HCT116 (cell line): ENCODE measurements around the gene RAB3GAP2. TPM values are rescaled to one million over a fixed set of nuclear protein-coding genes. Genes with fewer than 3 reads are reported as not detected.
"Not testable (repeated sequence)": the region's sequence is repeated elsewhere in the genome, so short reads cannot be mapped to it uniquely, and the experiment has no call there.

Source experiments
- ATAC-seq: fragments of 200-7000 bp; cut with Tn5 transposase; 2 replicates; pipeline ENCODE4 v1.9.1; 2020; ENCODE audit warnings: mild to moderate bottlenecking, moderate library complexity
- BruUV-seq: library from RNA; stranded (reverse); fragments of 400-500 nt; replicated peaks from 2 replicates; lab custom pipeline; 2021; lab: Mats Ljungman, UMichigan
- CTCF ChIA-PET: fragments of 300-600 bp; sonication (Branson Sonifier 250); formaldehyde crosslinking; loops from one replicate; lab custom pipeline; 2021; ENCODE audit warnings: antibody characterized with exemption; lab: Charles Lee
- POLR2A ChIA-PET: fragments of 300-600, 350-600 bp; sonication (Branson Sonifier 250); formaldehyde crosslinking; loops from one replicate; lab custom pipeline; 2021; ENCODE audit warnings: antibody characterized with exemption; lab: Charles Lee
- RAD21 ChIA-PET, 2 experiments: fragments of 300-600 bp; sonication (Branson Sonifier 250); formaldehyde crosslinking; loops; one replicate each; lab custom pipeline; 2023; ENCODE audit warnings: low total read pairs in 2 of 2; ENCODE audit not compliant: uncharacterized antibody in 2 of 2, unreplicated experiment in 2 of 2, low non-redundant PET in 1 of 2; lab: Charles Lee
- DNase-seq: peaks from one replicate; pipeline ENCODE4 v3.0.0-alpha.2; 2010; ENCODE audit warnings: low read depth, low spot score
- H2AFZ ChIP-seq: fragments of 200-600 bp; shearing (Covaris generic), sonication (generic); 2 replicates; pipeline ENCODE4 v1.6.1; 2017; ENCODE audit warnings: low read depth, mixed run types, mixed read lengths, antibody characterized with exemption, low read length; ENCODE audit not compliant: poor library complexity, severe bottlenecking
- H3K27ac ChIP-seq: 2 replicates; pipeline ENCODE4 v1.5.1; 2012; ENCODE audit warnings: low read depth, low read length
- H3K27me3 ChIP-seq: fragments of 200-600 bp; sonication (generic); 2 replicates; pipeline ENCODE4 v1.6.1; 2016; ENCODE audit warnings: mixed run types, low read length, mixed read lengths; ENCODE audit not compliant: insufficient read depth
- H3K36me3 ChIP-seq, 2 experiments: fragments of 200-500 bp in 1 of 2; fragments of 200-600 bp in 1 of 2; sonication (Bioruptor generic) in 1 of 2; sonication (generic) in 1 of 2; 2 replicates each; pipeline versions ENCODE4 v1.5.1 to v1.6.1; 2014 to 2016; ENCODE audit warnings: low read length in 2 of 2, inconsistent platforms in 1 of 2, mixed read lengths in 1 of 2, mixed run types in 1 of 2; ENCODE audit not compliant: insufficient read depth in 2 of 2, control insufficient read depth in 1 of 2
- H3K4me1 ChIP-seq, 2 experiments: fragments of 200-600 bp in 1 of 2; sonication (generic) in 1 of 2; 2 replicates each; pipeline versions ENCODE4 v1.5.1 to v1.6.1; 2012 to 2017; ENCODE audit warnings: low read length in 2 of 2, inconsistent platforms in 1 of 2, mild to moderate bottlenecking in 1 of 2, mixed read lengths in 1 of 2, mixed run types in 1 of 2, moderate library complexity in 1 of 2; ENCODE audit not compliant: insufficient read depth in 2 of 2, control insufficient read depth in 1 of 2
- H3K4me2 ChIP-seq: fragments of 200-600 bp; sonication (generic); 2 replicates; pipeline ENCODE4 v1.6.1; 2017; ENCODE audit warnings: mixed run types, low read length, mixed read lengths
- H3K4me3 ChIP-seq, 2 experiments: fragments of 200-600 bp in 1 of 2; sonication (generic) in 1 of 2; replicated peaks in 1 of 2; 2 replicates each; pipeline ENCODE4 v1.5.1; 2011 to 2016; ENCODE audit warnings: low read length in 2 of 2, control low read depth in 1 of 2, low read depth in 1 of 2, mild to moderate bottlenecking in 1 of 2, mixed read lengths in 1 of 2, mixed run types in 1 of 2
- H3K79me2 ChIP-seq: fragments of 200-600 bp; sonication (generic); 2 replicates; pipeline ENCODE4 v1.6.1; 2017; ENCODE audit warnings: mild to moderate bottlenecking, mixed run types, low read length, moderate library complexity, mixed read lengths; ENCODE audit not compliant: insufficient read depth
- H3K9ac ChIP-seq: fragments of 200-600 bp; sonication (generic); 2 replicates; pipeline ENCODE4 v1.6.1; 2016; ENCODE audit warnings: low read length, mixed read lengths
- H3K9me2 ChIP-seq: fragments of 200-600 bp; sonication (generic), shearing (Covaris generic); 2 replicates; pipeline ENCODE4 v1.6.1; 2017; ENCODE audit warnings: mixed run types, mild to moderate bottlenecking, moderate library complexity; ENCODE audit not compliant: insufficient read depth
- H3K9me3 ChIP-seq, 2 experiments: fragments of 200-500 bp in 1 of 2; fragments of 200-600 bp in 1 of 2; sonication (Bioruptor generic) in 1 of 2; sonication (generic) in 1 of 2; 2 replicates each; pipeline ENCODE4 v1.6.1; 2014 to 2017; ENCODE audit warnings: low read length in 2 of 2, mixed read lengths in 2 of 2, inconsistent platforms in 1 of 2, low read depth in 1 of 2, mild to moderate bottlenecking in 1 of 2, mixed run types in 1 of 2, moderate library complexity in 1 of 2; ENCODE audit not compliant: control insufficient read depth in 1 of 2, insufficient read depth in 1 of 2
- H4K20me1 ChIP-seq: fragments of 200-600 bp; sonication (generic), shearing (Covaris generic); 2 replicates; pipeline ENCODE4 v1.6.1; 2017; ENCODE audit warnings: mixed run types, mild to moderate bottlenecking, moderate library complexity; ENCODE audit not compliant: insufficient read depth
- EZH2phosphoT487 ChIP-seq: fragments of 200-600 bp; IDR thresholded peaks from 2 replicates; pipeline ENCODE4 v1.6.1; 2018; ENCODE audit warnings: antibody characterized with exemption, borderline replicate concordance
- POLR2AphosphoS5 ChIP-seq: IDR thresholded peaks from 2 replicates; pipeline ENCODE4 v1.6.1; 2011; ENCODE audit warnings: mild to moderate bottlenecking, low read depth, low read length, moderate library complexity
- ZBTB33 ChIP-seq: IDR thresholded peaks from 2 replicates; pipeline ENCODE4 v1.6.1; 2011; ENCODE audit warnings: mild to moderate bottlenecking, low read length, moderate library complexity; ENCODE audit not compliant: insufficient replicate concordance; ENCODE audit errors: extremely low read depth
- intact Hi-C: fragments of 100-400 bp; cut with micrococcal nuclease; formaldehyde crosslinking; loops from 2 replicates; pipeline ENCODE4 v1.10.0; 2022
- total RNA-seq: library from RNA; stranded (reverse); gene quantifications from one replicate; pipeline ENCODE4 v1.2.1, GENCODE V29; 2021; ENCODE audit not compliant: unreplicated experiment

Gene RAB3GAP2
- total RNA-seq, 1 experiment from 2014 or later = 32.5 TPM

GRCh38 chr1:220159041-220159440, 113.2 kb downstream of the RAB3GAP2 start:
- no peak overlapping the region for H3K4me3 ChIP-seq
- POLR2A ChIA-PET = no interaction called here
- no peak for DNase-seq
- TF ChIP-seq ZBTB33 (no peak), EZH2phosphoT487 (no peak), POLR2AphosphoS5 (no peak)
- H3K9ac ChIP-seq = no peak overlapping the region
- no peaks in the 10 kb centered on the region for H3K79me2 ChIP-seq
- H2AFZ ChIP-seq = no peak overlapping the region
- no peaks in the 10 kb centered on the region for H3K4me1 ChIP-seq
- no peaks in the 10 kb centered on the region for H4K20me1 ChIP-seq
- no peak for ATAC-seq
- H3K9me2 ChIP-seq = no peaks in the 10 kb centered on the region
- H3K4me2 ChIP-seq = no peak overlapping the region
- no peaks in the 10 kb centered on the region for H3K9me3 ChIP-seq
- no peak overlapping the region for H3K27ac ChIP-seq
- CTCF ChIA-PET = interaction anchor here (1.1 kb wide), 1 partner anchor 32 kb away, joined by 3 read pairs; no protein-coding TSS in a partner anchor
- peaks cover 4 to 12% of the 10 kb centered on the region in 2 experiments for H3K36me3 ChIP-seq
- intact Hi-C loops = no loop called here
- BruUV-seq = no TSS peak
- no peaks in the 10 kb centered on the region for H3K27me3 ChIP-seq
- RAD21 ChIA-PET = no interaction called here

GRCh38 chr1:220158530-220158929, 113.7 kb downstream of the RAB3GAP2 start:
- H3K79me2 ChIP-seq, H3K9me2 ChIP-seq, H3K9ac ChIP-seq, H3K27me3 ChIP-seq, H3K4me1 ChIP-seq, H4K20me1 ChIP-seq, H3K4me3 ChIP-seq, H2AFZ ChIP-seq, POLR2A ChIA-PET, RAD21 ChIA-PET, H3K9me3 ChIP-seq, DNase-seq, intact Hi-C loops, BruUV-seq, H3K4me2 ChIP-seq, ATAC-seq, H3K27ac ChIP-seq: not testable (repeated sequence)
- CTCF ChIA-PET = interaction anchor here (1.1 kb wide), 1 partner anchor 32 kb away, joined by 3 read pairs; no protein-coding TSS in a partner anchor
- H3K36me3 ChIP-seq = peaks cover 6 to 12% of the 10 kb centered on the region in 2 experiments
